ENCODE data around the gene ARHGAP42.

- TF ChIP-seq EZH2phosphoT487 (IDR thresholded peaks at IDR 0.05; ENCODE audit: borderline replicate concordance, low read length): no peak
- no peak for TF ChIP-seq CTCF (IDR thresholded peaks at IDR 0.05; ENCODE audit: low read depth, low read length, poor library complexity, severe bottlenecking)
Observed at GRCh38 chr11:100673063-100673462, 14.0 kb upstream of the ARHGAP42 start.
